Adrenal gland (tissue), 12 donors: ENCODE data around the gene IQCB1. TPM values are rescaled to one million over a fixed set of nuclear protein-coding genes. Genes with fewer than 3 reads are reported as not detected.

Experiments used
- DNase-seq, 7 donors: peaks; one replicate each; pipeline ENCODE4 v3.0.0-alpha.2; 2019 to 2020
- H3K27ac ChIP-seq, 5 donors: fragments of 200-600 bp; sonication (generic) in 4 of 5; 1 replicate in 3 of 5; 2 replicates in 2 of 5; pipeline versions ENCODE4 v1.5.1 to v1.8.0; 2016 to 2020; ENCODE audit warnings: mild to moderate bottlenecking in 1 of 5
- H3K27me3 ChIP-seq: fragments of 200-600 bp; 2 replicates; pipeline ENCODE4 v1.8.0; 2021
- H3K36me3 ChIP-seq, 2 donors: fragments of 200-600 bp; replicated peaks in 1 of 2; 1 replicate in 1 of 2; 2 replicates in 1 of 2; pipeline versions ENCODE4 v1.5.1 to v1.8.0; 2018 to 2022
- H3K4me1 ChIP-seq, 2 donors: fragments of 200-600 bp; replicated peaks in 1 of 2; 1 replicate in 1 of 2; 2 replicates in 1 of 2; pipeline versions ENCODE4 v1.5.1 to v1.8.0; 2018 to 2021
- H3K4me3 ChIP-seq, 4 donors: fragments of 200-600 bp; sonication (generic) in 3 of 4; one replicate each; pipeline ENCODE4 v1.5.1; 2016 to 2018
- H3K9me3 ChIP-seq, 3 donors: fragments of 200-600 bp; sonication (generic) in 1 of 3; replicated peaks in 1 of 3; 1 replicate in 2 of 3; 2 replicates in 1 of 3; pipeline versions ENCODE4 v1.5.1 to v1.8.0; 2016 to 2021
- POLR2A ChIP-seq, 2 donors: fragments of 450-650 bp; IDR thresholded peaks; one replicate each; pipeline ENCODE4 v1.6.1; 2017; ENCODE audit warnings: antibody characterized with exemption in 2 of 2, mild to moderate bottlenecking in 2 of 2, moderate library complexity in 1 of 2
- WGBS, 4 donors: extraction: QIAGEN DNeasy Blood & Tissue Kit in 2 of 4; methylation state at CpG; one replicate each; pipeline versions ENCODE4 v1.1.5 to v1.1.7; 2013 to 2017; 5-methylcytosine and 5-hydroxymethylcytosine counted together
- intact Hi-C, 2 donors: fragments of 100-400 bp; cut with DNase I; formaldehyde crosslinking; loops; one replicate each; pipeline versions ENCODE4 v1.14.1 to v1.15.0; 2022 to 2023
- polyA plus RNA-seq, 3 donors: library from polyadenylated mRNA; stranded (reverse); fragments of 200-250 nt in 2 of 3; fragments of 350-450 nt in 1 of 3; fragmentation: Illumina TruSeq in 1 of 3; extraction: RNeasy Lipid Tissue Mini Kit (QIAGEN cat#74804) in 1 of 3; gene quantifications; one replicate each; pipeline ENCODE4 v1.2.3, GENCODE V29; 2013 to 2014
- total RNA-seq, 9 donors: library from RNA; depleted of rRNA in 4 of 9; stranded (reverse); fragments of >200 nt in 4 of 9; fragments of 120-200 nt in 1 of 9; fragmentation: NEBNext Ultra II Directional in 1 of 9; extraction: Animal tissue kit (Norgen Biotek cat#: 25700) in 1 of 9; gene quantifications; one replicate each; pipeline versions ENCODE4 v1.1.0 to v1.2.4, GENCODE V29; 2013 to 2023
- TF ChIP-seq, protein P1 (sequence below), 6 experiments: fragments of 450-650 bp in 4 of 6; fragments of 200-600 bp in 2 of 6; sonication (generic) in 1 of 6; IDR thresholded peaks; 1 replicate in 5 of 6; 2 replicates in 1 of 6; pipeline versions ENCODE4 v1.5.1 to v1.8.0; 2016 to 2021; ENCODE audit warnings: antibody characterized with exemption in 6 of 6, mild to moderate bottlenecking in 2 of 6, moderate library complexity in 1 of 6
- donor health status: healthy with polysubstance abuse.
- donor health status: Bipolar disorder and iron deficiency.
- donor health status: DM: yes; HTN: yes; CAD: no.
- donor health status: DM: no; HTN: no; CAD: no.
- donor health status: DM: no; HTN: no; CAD: no.
- donor health status: DM: yes; HTN: yes; CAD: no.

IQCB1 gene
- total and polyA plus RNA-seq, 12 donors, result 6.5 to 22.9 (median 10.8) TPM

DNA sequence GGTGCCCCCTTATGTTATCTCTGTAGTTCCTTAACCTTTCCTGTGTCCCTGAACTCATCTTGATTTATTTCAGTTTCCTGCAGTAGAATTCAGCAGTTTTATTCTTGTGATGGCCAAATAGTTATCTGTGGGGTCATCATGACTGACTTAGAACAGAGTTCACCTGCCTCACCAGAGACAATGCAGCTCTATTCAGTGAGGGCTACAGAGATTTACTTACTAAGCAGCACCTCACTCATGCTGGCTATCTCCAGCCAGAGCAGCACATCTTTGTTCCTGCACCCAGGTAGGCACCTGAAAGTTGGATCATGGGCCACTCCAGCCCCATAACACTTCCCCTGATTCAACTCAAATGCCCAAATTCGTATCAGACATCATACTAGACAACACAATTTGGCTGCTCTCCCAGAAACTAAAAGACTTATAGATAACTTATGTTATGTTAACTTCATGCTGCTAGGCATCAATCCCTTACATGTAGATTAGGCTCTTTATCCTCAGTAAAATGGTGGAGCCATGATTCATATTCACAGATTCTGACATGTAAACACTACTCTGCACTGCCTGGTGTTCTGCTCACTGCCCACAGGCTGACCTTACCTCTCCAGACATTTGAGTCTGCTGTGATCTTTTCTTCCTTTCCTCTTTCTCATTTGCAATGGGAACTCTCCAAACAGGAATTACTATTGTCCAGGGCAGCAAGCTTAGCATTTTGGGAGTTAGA is 76.0 kb downstream of the IQCB1 start:
- H3K27ac ChIP-seq, result no peak overlapping the region
- 11 to 59% (median 34%) methylated on average over 1 of the region's 1 CpG for whole genome bisulfite sequencing, 4 donors
- TF ChIP-seq, protein P1, sequence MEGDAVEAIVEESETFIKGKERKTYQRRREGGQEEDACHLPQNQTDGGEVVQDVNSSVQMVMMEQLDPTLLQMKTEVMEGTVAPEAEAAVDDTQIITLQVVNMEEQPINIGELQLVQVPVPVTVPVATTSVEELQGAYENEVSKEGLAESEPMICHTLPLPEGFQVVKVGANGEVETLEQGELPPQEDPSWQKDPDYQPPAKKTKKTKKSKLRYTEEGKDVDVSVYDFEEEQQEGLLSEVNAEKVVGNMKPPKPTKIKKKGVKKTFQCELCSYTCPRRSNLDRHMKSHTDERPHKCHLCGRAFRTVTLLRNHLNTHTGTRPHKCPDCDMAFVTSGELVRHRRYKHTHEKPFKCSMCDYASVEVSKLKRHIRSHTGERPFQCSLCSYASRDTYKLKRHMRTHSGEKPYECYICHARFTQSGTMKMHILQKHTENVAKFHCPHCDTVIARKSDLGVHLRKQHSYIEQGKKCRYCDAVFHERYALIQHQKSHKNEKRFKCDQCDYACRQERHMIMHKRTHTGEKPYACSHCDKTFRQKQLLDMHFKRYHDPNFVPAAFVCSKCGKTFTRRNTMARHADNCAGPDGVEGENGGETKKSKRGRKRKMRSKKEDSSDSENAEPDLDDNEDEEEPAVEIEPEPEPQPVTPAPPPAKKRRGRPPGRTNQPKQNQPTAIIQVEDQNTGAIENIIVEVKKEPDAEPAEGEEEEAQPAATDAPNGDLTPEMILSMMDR (IDR thresholded peaks at IDR 0.05), result no peak
- no peak for TF ChIP-seq POLR2A (IDR thresholded peaks at IDR 0.05)

DNA sequence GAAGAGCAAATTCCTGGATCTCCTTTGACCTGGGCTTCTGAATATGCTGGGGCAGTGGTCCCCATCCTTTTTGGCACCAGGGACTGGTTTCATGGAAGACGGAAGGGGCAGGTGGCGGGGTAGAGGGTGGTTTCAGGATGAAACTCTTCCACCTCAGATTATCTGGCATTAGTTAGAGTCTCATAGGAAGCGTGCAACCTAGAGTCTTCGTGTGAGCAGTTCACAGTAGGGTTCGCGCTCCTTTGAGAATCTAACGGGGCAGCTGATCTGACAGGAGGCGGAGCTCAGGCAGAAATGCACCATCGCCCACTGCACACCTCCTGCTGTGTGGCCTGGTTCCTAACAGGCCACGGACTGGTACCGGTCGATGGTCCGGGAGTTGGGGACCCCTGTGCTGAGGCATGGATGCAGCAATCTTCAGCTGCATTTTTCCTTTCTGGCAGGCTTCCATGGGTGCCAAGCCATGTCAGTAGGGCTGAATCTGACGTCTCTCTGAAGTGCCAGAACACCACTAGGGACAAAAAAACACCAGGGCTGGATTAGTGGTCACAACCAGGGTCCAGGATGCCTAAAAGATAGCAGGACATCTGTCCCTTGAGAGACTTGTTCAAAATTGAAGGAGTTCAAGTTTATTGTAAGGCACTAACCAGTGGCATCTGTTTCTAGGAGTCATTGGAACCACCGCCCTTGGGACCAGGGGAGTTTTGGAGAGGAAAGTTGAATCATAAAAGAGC is 76.9 kb downstream of the IQCB1 start:
- DNase-seq, result no peak
- no peaks in the 10 kb centered on the region for H3K36me3 ChIP-seq
- TF ChIP-seq, protein P1 (IDR thresholded peaks at IDR 0.05), result no peak
- no peak for TF ChIP-seq POLR2A (IDR thresholded peaks at IDR 0.05)
- H3K4me1 ChIP-seq, result no peaks in the 10 kb centered on the region
- WGBS, 4 donors, result 80 to 85% (median 84%) methylated on average over 14 to 15 of the region's 15 CpGs
- H3K27ac ChIP-seq, result no peak overlapping the region
- no peaks in the 10 kb centered on the region for H3K9me3 ChIP-seq
- intact Hi-C loops, result no loop called here
- H3K4me3 ChIP-seq, result no peak overlapping the region
- H3K27me3 ChIP-seq, result no peaks in the 10 kb centered on the region

More for the DNA sequence above, 76.0 kb downstream of the IQCB1 start:
- no peaks in the 10 kb centered on the region for H3K4me1 ChIP-seq
- intact Hi-C loops, result no loop called here
- no peak overlapping the region for H3K4me3 ChIP-seq
- no peaks in the 10 kb centered on the region for H3K27me3 ChIP-seq
- H3K9me3 ChIP-seq, result no peaks in the 10 kb centered on the region
- no peaks in the 10 kb centered on the region for H3K36me3 ChIP-seq
- no peak for DNase-seq

DNA sequence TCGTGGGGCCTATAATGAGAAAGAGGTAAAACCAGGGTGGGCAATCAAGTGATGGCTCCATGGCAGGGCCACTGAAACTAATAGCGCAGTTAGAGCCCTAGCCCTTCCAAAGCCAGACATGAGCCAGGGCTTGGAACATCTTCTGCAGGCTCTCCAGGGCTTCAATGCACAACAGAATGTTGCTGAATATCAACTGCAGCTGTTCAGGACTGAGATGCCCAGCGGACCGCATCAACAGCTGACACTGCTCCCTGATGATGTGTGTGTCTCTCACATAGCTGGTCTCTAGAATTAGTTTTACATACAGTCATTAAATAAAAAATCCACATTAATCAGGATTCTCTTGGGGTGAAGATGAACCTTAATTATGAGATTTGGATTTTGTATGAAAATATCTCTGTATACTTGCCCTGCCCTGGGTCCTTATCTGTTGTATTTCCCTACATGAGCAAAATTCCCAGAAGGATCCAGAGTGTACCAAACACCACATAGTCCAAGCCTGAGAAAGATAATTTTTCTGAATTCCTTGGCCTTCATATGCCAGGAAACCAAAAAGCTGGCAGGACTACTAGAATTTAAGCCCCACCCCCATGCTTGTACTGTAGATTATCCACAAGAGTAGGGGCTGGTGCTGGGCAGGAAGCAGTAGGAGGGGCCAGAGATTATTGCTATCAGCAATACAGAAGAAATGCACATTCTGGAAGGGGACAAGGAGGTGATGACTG is 77.6 kb downstream of the IQCB1 start:
- 81 to 89% (median 82%) methylated on average over 4 of the region's 4 CpGs for WGBS, 4 donors
- no peaks in the 10 kb centered on the region for H3K9me3 ChIP-seq
- H3K4me1 ChIP-seq, result no peaks in the 10 kb centered on the region
- H3K36me3 ChIP-seq, result no peaks in the 10 kb centered on the region
- no peaks in the 10 kb centered on the region for H3K27me3 ChIP-seq
- H3K27ac ChIP-seq, result peak overlapping the region in 1 of 5 donors; percentile 12
- H3K4me3 ChIP-seq, result no peak overlapping the region
- peak in 1 of 7 donors; percentile 20 for DNase-seq
- intact Hi-C loops, result no loop called here
- no peak for TF ChIP-seq POLR2A (IDR thresholded peaks at IDR 0.05)
- TF ChIP-seq, protein P1 (IDR thresholded peaks at IDR 0.05), result no peak

DNA sequence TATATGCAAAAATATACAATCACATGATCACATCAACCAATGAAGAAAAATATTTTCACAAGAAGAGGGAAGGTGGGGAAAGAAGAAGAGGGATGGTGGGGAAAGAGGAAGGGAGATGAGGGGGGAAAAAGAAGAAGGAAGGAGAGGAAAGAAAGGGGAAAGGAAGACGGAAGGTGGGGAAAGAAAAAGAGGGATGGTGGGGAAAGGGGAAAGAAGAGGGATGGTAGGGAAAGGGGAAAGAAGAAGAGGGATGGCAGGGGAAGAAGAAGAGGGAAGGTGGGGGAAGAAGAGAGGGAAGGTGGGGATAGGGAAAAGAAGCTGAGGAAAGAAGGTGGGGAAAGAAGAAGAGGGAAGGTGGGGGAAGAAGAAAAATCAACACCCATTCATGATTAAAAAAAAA is 82.1 kb downstream of the IQCB1 start:
- H3K9me3 ChIP-seq, result no peaks in the 10 kb centered on the region
- H3K27me3 ChIP-seq, result no peaks in the 10 kb centered on the region
- WGBS, 4 donors, result 28 to 46% (median 41%) methylated on average over 1 of the region's 1 CpG
- intact Hi-C loops, result no loop called here
- no peak overlapping the region for H3K4me3 ChIP-seq
- no peak for DNase-seq
- H3K27ac ChIP-seq, result no peak overlapping the region
- peaks cover 6 to 16% of the 10 kb centered on the region in 2 donors for H3K4me1 ChIP-seq
- TF ChIP-seq, protein P1 (IDR thresholded peaks at IDR 0.05), result no peak
- TF ChIP-seq POLR2A (IDR thresholded peaks at IDR 0.05), result no peak
- H3K36me3 ChIP-seq, result no peaks in the 10 kb centered on the region
